ENCODE data around the gene RERE.

GRCh38 chr1:8389958-8390535, 427.4 kb downstream of the RERE start:
- no peak for TF ChIP-seq BHLHE40 (IDR thresholded peaks at IDR 0.05; ENCODE audit: borderline replicate concordance)
- TF ChIP-seq FOXA1 (IDR thresholded peaks at IDR 0.05) = no peak
- no peak for TF ChIP-seq SUZ12 (IDR thresholded peaks at IDR 0.05)
- TF ChIP-seq FOXK2 (IDR thresholded peaks at IDR 0.05) = no peak
- no peak for TF ChIP-seq ZNF384 (IDR thresholded peaks at IDR 0.05)
- no peak for TF ChIP-seq L3MBTL2 (conservative IDR thresholded peaks at IDR 0.05)
- TF ChIP-seq ARNT (IDR thresholded peaks at IDR 0.05) = no peak
- no peak for TF ChIP-seq SP1 (IDR thresholded peaks at IDR 0.05)
- TF ChIP-seq CTBP1 (IDR thresholded peaks at IDR 0.05; ENCODE audit: borderline replicate concordance) = no peak
- TF ChIP-seq HDGF (IDR thresholded peaks at IDR 0.05; ENCODE audit: borderline replicate concordance) = no peak
- TF ChIP-seq FOXM1 (IDR thresholded peaks at IDR 0.05; ENCODE audit: borderline replicate concordance) = no peak
